Left renal pelvis (tissue), 4 donors: ENCODE data around the gene CDC42BPA. TPM values are rescaled to one million over a fixed set of nuclear protein-coding genes. Genes with fewer than 3 reads are reported as not detected.
"Not testable (repeated sequence)": the region's sequence is repeated elsewhere in the genome, so short reads cannot be mapped to it uniquely, and the experiment has no call there.

Experiments
- DNase-seq, 4 donors: peaks; one replicate each; pipeline ENCODE4 v3.0.0-alpha.2; 2013; ENCODE audit warnings: low read depth in 4 of 4, low spot score in 3 of 4
- polyA plus RNA-seq, 4 donors: library from polyadenylated mRNA; unstranded; fragments of 120-200 nt; gene quantifications; one replicate each; pipeline ENCODE4 v1.2.1, GENCODE V29; 2013; ENCODE audit not compliant: insufficient read length in 4 of 4

CDC42BPA gene
- polyA plus RNA-seq, 4 donors: 36.1 to 45.4 (median 42.9) TPM

DNA sequence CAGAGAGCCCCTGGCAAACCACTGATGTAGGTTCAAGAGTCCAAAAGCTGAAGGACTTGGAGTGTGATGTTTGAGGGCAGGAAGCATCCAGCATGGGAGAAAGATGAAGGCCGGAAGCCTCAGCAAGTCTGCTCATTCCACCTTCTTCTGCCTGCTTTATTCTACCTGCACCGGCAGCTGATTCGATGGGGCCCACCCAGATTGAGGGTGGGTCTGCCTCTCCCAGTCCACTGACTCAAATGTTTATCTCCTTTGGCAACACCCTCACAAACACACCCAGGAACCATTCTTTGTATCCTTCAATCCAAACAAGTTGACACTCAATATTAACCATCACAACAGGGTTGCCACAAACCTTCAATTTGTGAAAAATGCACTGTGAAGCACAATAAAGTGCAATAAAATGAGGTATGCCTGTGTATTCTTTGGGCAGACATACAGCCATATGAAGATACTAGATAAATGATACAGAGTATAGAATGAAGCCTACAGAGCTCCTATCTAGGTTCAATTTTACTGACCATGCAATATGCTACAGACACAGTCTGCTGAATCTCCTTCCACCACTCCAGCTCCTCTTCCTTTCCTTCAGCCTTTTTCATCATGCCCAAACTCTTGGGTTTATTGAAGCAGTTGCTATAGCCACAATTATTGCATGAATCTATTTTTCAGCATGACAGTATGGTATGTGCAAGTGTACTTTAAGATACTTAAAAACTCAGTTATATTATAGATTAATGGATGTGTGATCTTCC is 24.0 kb upstream of the CDC42BPA start:
- no peak for DNase-seq

DNA sequence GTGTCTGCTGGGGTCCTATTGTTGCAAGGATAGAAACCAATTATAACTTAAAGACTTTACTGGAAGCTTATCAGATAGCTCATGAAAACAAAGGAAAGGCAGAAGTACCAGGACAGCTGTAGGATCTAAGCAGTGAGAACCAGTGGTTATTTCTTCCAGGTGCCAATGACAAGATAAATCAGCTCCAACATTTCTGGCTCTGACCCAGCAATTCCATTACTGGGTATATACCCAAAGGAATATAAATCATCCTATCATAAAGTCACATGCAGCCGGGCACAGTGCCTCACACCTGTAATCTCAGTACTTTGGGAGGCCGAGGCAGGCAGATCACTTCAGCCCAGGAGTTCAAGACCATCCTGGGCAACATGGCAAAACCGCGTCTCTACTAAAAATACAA is 17.8 kb upstream of the CDC42BPA start:
- DNase-seq: not testable (repeated sequence)

DNA sequence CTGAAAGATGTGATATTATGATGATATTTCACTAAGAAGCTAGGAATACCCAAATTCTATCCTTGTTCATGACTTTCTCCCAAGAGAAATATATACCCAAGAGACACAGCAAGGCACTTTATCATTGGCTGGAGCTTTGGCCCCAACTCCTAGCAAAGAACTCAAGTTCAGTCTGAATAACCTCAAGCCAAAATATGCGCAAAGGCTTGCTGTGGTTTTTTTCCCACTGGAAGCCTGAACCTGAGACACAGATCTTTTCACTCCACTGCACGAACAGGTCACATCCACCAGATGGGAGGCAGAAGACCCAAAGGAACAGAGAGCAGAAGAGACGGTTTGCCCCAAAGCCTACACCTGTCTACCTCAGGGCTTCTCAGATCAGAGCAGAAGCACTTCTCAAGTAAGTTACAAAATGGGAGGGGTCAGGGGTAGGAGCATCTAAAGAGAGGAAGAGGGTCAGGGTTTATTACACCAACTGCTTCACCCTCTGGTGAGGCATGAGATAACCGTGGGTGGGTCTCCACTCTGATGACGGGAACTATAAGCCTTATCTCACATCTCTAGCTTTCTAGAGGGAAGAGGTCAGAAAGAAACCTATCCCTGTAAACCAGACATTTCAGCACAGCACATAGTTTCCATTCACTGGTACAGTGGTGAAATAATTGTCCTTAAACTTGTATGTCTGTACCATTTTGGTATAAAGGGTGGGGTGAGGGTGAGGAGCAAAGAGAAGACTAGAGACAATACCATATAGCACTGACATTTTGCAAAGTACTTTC is 17.1 kb upstream of the CDC42BPA start:
- DNase-seq: no peak

DNA sequence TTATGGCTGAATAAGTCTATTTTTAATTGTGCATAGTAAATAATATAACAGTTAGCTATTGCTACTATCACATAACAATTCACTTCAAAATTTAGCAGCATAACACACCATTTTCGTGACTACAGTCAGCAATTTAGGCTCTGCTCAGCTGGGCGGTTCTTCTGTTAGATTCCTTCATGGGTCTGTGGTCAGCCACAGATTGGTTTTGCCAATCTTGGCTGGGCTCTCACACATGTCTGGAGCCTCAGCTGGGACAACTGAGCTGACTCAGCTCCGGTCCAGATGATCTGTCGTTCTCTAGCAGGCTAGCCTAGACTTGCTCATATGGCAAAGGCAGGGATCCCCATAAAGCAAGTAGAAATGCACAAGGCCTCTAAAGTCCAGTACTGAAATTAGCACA is 15.1 kb upstream of the CDC42BPA start:
- no peak for DNase-seq

DNA sequence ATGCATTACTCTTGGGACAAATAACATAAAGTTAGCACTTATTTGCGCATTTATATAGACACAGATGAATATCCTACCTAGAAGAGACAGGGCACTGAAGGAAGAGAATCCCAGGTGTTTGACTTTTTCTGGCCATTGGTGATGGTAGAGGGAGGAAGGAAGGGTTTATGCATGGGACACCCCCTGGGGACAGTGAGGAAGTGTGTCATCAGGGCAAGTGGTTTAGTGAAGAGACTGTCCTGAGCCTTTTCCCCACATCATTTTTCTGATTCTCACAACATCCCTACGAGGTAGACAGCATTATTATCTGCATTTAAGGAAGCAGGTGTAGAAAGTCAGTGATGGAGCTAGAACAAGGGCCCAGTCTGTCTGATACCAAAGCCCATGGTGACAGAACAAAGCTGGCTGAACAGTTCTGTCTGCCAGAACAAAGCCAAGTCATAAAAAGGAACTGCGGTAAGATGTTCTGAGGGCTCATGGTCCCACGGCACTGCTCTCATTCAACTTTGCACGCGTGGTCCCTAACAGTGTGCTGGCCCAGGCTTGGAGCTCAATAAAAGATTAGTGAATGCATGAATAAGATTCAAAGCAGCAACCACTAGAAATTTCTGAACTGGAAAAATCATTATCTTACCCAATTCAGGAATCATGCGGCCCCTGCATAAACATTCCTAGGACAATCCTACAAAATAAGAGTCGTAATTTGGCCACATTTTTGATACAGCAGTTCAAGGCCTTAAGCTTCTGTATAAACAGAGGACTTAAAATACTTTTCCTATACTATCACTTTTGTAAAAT is 12.2 kb upstream of the CDC42BPA start:
- no peak for DNase-seq

DNA sequence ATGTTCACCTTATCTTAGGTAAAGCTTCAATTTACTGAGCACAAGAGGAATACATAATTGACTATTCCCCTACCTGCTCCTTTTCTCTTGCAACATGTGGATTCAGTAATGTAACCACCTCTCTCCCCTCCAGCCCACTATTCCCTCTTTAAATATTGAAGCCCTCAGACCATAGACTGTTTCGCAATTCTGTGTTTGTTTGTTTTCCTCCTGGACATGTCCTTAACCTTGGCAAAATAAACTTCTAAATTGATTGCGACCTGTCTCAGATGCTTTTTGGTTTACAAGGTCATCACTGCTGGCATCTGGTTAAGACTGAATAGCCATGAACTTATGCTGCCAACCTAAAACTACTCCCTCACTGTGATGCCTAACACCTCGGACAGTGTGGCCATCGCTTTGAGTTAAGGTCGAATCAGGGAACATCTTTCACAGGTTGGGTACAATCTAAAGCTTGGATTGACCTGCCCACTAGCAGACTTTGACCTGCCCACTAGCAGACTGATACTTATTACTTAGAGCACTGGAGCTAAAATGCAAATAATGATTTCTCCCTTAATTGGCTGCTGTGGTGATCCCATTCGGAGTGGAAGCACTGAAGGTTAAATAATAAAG is 10.2 kb upstream of the CDC42BPA start:
- no peak for DNase-seq

DNA sequence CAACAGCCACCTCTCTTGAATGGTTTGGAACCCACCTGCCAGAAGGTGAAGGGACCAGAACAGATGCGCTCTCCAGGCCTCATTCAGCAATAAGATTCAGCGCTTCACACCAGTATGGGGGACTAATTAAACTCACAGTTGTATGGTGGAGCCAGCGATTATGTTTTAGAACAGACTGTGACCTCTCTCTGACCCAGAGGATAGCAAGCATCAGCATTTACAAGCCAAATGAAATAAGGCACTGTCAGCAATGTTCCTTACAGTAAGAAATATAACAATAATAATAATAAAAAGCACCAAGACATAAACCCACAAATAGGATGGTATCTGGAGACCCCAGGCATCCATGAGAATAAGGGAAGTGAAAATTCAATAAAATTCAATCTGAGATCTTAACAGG is 6.9 kb upstream of the CDC42BPA start:
- no peak for DNase-seq

DNA sequence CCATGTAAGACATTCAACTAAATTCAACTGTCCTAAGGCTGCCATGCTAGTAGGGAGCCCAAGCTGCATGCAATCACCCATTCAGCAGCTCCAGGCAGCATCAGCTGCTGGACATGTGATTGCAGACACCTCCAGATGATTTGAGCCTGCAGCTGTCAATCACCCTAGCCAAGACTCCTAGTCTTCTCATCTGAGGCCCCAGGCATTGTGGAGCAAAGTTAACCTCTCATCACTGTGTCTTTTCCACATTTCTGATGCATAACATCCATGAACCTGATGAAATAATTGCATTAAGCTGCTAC is 5.6 kb upstream of the CDC42BPA start:
- no peak for DNase-seq

DNA sequence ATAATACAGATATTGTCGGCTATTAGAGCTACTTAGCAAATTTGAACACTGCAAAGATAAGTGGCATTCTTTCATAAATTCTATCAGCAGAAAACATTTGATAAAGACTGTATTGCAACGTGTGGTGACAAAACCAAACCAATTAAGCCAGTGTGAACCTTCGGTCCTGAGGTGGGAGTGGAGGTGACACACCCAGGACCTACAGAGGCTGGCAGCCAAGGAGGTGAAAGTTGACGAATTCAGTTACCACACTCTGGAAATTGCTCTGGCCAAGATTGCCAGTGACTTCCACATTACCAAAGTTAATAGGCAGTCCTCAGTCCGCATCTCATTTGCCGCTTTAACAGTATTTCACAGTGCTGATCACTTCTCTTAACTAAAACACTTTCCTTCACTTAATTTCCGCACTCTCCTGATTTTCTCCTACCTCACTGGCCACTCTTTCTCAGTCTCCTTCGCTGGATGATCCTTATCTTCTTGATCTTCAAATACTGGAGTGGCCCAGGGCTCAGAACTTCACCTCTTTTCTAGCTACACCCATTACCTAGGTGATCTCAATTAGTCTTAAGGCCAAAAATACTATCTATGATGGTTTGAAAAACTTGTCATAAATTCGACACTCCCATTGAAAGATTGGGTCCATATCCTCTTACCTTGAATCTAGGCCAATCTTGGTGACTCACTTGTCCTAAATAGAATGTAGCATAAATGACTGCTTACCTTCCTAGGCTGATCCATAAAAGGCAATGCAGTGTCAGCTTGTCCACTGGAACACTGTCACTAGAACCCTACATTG is 5.1 kb upstream of the CDC42BPA start:
- DNase-seq: no peak

DNA sequence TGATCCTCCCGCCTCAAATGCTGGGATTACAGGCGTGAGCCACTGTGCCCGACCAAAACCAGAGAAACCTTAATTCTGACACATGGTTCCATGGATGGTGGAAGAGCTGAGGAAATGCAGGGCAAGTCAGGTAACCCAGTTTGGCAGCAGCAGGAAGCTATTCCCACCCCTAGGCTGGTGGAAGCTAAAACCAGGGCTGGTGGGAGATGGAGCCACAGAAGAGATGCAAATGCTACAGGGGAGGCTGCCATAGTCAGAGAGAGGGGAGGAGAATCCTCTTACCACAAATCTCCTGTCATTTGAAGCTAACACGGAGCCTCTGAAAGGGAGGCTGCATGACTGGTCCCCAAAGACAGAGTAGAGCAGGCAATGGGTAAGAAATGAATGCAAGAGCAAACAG is 4.1 kb upstream of the CDC42BPA start:
- DNase-seq: no peak

DNA sequence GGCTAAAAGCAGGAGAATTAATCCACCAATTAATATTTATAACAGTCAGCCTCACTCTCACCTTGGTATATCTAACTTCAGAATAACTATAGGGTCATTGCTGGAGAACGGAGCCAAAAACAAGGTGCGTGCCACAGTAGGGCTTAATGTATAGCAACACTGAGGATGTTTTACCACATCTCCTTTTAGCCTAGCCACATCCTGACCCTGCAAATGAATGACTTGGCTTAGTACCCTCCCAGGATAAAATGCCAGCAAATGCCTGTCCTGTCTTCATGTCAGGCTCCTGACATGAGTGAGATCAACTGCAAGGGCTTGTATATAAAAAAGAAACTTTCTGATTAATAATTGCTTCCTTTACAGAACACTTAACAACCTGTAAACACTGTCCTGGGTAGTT is 2.7 kb upstream of the CDC42BPA start:
- DNase-seq: no peak

DNA sequence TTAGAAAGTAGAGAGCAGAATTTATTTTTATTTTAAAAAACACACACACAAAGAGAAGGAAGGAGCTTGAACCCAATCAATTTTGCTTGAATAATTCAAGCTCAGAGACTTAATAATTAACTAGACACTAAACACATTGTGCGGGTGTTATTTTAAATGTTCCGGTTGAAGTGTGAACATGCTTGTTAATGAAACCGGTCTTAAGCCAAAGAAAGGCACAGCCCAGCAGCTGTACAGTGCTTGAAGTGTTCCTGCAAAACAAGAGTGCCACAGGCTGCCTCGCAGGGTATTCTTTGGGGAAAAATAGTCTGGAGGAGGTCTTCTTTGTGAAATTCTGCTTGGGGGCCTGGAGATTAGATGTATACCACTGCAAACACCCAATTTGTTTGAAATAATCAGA is 2.2 kb upstream of the CDC42BPA start:
- DNase-seq: no peak

DNA sequence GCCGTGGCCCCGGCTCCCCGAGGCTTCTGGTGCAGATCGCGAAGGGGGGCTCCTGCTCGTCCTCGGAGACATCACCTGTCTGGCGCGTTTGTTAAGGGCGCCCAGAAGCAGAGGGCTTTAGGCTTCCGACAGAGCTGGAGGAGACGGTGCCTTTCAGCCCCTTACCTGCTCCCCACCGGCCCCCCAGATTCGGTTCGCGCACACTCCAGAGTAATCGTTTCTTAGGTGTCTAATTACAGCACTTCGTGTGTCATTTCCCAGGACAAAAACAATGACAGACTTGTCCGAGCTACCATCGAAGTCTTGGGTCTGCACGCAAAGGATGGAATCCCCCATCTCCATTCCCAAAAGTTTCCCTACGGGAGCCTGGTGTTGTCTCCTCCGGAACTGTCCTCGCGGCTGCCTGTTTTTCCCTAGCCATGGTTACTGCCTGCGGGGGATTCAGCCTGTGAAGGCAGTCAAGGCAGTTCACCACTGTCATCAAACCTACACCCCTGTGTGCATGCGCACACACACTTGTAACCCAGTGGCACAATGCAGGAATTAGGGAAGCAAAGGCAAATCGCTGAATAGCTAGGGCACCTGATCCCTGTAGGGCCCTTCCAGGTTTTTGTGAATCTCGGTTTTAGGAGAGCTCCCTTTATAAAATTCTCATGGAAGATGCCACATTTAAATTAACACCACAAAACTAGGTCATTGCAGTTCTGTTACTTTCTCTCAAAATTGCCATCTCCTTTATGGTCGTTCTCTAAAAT is 738 bp upstream of the CDC42BPA start:
- peak in 2 of 4 donors; percentile 52 to 60 for DNase-seq

DNA sequence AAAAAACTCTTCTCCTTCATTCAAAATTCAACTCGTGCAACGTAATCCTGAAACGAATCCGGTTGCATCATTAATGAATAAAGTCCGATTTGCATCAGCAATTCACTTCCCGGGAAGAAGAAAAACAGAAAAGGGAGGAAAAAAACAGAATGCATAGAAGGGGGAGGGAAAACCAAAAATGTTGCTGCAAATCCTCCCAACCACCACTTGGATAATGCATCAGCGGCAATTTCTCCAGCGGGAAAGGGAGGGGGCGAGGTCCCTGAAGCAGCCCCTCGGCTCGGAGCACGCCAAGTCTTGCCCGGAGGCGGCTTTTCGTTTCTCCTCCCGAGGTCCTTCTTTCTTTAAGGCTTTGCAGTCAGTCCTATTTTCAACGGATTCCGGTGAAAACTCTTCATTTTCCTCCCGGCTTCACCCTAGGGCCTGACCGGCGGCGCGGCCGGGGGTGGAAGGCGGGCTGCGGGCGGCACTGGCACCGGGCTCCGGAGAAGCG is 723 bp downstream of the CDC42BPA start:
- DNase-seq: peak in 2 of 4 donors; percentile 55 to 60

DNA sequence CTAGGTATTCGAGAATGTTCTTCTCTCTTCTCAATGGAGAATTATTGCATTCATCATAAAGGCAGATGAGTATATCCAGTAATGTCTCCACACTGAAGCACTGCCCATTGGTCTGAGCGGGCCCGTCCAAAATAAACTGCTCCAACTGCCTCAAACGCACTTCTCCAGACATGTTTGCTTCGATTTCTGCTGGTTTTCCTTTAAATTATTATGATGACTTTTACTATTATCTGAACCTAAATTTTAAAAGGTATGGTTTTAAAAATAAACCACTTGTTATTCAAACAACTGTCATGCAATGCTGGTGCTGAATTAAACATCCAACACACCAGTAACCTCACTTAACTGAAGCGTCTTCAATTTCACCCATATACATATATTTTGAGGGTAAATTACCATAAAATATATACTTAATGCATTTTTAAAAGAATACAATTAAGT is 1.3 kb downstream of the CDC42BPA start:
- DNase-seq: no peak

DNA sequence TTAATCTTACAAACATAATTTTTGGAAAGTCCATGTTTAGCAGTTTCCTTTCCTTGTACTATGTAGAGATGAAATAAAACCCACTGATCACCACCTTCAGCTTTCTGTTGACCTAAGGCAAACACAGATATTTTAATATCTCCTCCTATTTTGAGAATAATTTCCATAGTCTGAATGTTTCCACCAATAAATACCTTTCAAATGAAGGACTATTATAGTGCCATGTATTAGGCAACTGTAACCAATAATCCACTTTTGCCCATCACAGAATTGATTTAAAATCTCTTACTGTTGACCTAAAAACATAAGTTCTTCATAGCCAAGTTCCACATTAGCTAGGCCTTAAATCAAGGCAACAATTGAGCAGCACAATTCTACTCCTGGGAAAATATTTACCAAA is 1.8 kb downstream of the CDC42BPA start:
- DNase-seq: no peak

DNA sequence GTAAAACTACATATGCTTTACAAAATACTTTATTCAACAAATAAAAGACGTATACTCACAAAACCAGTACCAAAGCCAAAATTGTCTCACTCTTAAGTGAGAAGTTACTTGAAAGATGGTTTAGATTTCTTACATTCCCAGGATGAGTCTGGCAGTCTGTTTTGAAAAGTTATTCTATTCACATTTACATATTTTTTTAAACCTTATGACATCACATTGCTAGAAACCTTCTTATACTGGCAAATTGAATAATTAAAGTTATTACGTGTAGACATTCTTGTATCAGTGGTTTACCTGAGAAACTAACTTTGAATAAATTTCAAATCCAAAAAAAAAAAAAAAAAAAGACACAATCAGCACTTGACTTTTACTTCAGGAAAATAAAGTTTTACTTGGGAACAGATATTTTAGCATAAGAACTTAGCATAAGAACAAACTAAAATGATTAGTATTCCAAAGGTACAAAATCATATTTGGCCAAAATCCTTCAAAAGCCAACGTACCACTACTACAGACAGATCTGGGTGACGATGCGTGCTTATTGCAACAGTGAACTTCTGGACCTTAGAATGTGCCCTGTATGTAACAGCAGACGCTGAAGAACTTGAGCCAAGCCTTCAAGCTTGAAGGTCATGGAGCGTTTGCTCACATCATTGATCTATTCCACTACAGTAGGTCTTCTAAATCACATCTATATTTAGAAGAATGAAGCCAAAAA is 2.5 kb downstream of the CDC42BPA start:
- no peak for DNase-seq

DNA sequence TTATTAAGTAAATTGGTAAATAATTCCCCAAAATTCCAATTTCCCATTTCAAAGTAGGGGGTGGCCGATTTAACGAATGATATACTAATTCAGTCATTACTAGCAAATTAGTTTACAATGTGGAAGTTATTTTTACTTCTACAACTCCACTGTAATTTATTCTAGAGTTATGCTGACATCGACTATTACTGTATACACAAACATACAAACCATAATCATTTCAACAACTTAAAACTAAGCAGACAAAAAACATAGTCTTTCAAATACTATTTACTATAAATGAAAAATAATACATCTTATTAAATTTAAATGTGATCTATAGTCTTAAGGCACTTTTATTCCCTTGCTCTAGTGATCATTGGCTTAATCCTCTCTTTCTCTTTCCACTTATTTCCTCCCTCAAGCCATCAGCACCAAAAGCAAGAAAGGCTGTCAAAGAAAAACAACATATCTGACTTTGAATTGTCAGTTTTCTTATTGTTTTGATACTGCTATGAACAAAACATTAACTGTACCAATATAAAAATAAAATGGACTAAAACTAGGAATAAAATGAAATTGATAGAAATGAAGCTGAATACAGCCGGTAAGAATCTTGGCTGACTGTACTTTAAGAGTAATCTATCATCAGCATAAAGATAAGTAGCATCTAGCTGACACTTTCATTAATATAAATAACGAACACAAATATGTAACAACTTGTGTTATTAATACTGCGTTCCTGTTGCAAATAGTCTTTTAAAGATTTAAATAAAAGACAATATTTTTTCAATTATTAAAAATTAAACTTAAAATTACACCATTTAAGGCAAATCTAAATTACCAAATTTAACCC is 4.1 kb downstream of the CDC42BPA start:
- no peak for DNase-seq
